Measurements from ENCODE around the gene WNT3A.
A peak's percentile ranks its signal among the peaks of the same experiment; 100 is the strongest.

Gene WNT3A

GRCh38 chr1:228081578-228082213 is 74.9 kb downstream of the WNT3A start:
- no peak for DNase-seq (ENCODE audit: extremely low read depth, low read depth)
- no peak for TF ChIP-seq CTCF (IDR thresholded peaks at IDR 0.05; ENCODE audit: low read depth, low read length)

GRCh38 chr1:228082214-228082917 is 75.6 kb downstream of the WNT3A start, which contains the start of gene ARF1:
TSS of gene ARF1 (plus strand) at chr1:228082708. CDS start at chr1:228097115, 14,407 bp downstream.
- no peak for TF ChIP-seq CTCF (IDR thresholded peaks at IDR 0.05; ENCODE audit: low read depth, low read length)

GRCh38 chr1:228082918-228083870 is 76.4 kb downstream of the WNT3A start:
- DNase-seq (ENCODE audit: extremely low read depth, low read depth), result no peak

More at GRCh38 chr1:228082214-228082917, 75.6 kb downstream of the WNT3A start, which contains the start of gene ARF1:
- peak; percentile 89 for DNase-seq (ENCODE audit: extremely low read depth, low read depth)

GRCh38 chr1:228083871-228084278 is 77.1 kb downstream of the WNT3A start:
- no peak for TF ChIP-seq CTCF (IDR thresholded peaks at IDR 0.05; ENCODE audit: low read depth, low read length)
- no peak for DNase-seq (ENCODE audit: extremely low read depth, low read depth)

More at GRCh38 chr1:228082918-228083870, 76.4 kb downstream of the WNT3A start:
- TF ChIP-seq CTCF (IDR thresholded peaks at IDR 0.05; ENCODE audit: low read depth, low read length), result no peak

GRCh38 chr1:228084325-228084724 is 77.5 kb downstream of the WNT3A start:
- no peak for TF ChIP-seq CTCF (IDR thresholded peaks at IDR 0.05; ENCODE audit: low read depth, low read length)
- no peak for DNase-seq (ENCODE audit: extremely low read depth, low read depth)

- no peak for TF ChIP-seq CTCF (IDR thresholded peaks at IDR 0.05; ENCODE audit: low read depth, low read length)
- no peak for DNase-seq (ENCODE audit: extremely low read depth, low read depth)
Measured at GRCh38 chr1:228084797-228085196, 78.0 kb downstream of the WNT3A start.
